Astrocyte (in vitro differentiated cells and primary cell): ENCODE data around the gene OR13C8. TPM values are rescaled to one million over a fixed set of nuclear protein-coding genes. Genes with fewer than 3 reads are reported as not detected.

Source experiments
- DNase-seq: peaks from one replicate; pipeline ENCODE4 v3.0.0-alpha.2; 2010; ENCODE audit warnings: low read depth
- FAIRE-seq: peaks from 2 replicates; lab custom pipeline; 2011; peaks lifted over from hg19 to GRCh38; lab: Jason Lieb, UNC
- H2AFZ ChIP-seq: 2 replicates; pipeline ENCODE4 v1.6.0; 2012; ENCODE audit warnings: low read depth, low read length, inconsistent platforms
- H3K27ac ChIP-seq: 2 replicates; pipeline ENCODE4 v1.5.1; 2011; ENCODE audit warnings: low read depth, low read length, inconsistent platforms
- H3K27me3 ChIP-seq: 2 replicates; pipeline ENCODE4 v1.6.0; 2011; ENCODE audit warnings: low read length, inconsistent platforms; ENCODE audit not compliant: insufficient read depth
- H3K36me3 ChIP-seq: 2 replicates; pipeline ENCODE4 v1.5.1; 2011; ENCODE audit warnings: low read length, inconsistent platforms; ENCODE audit not compliant: insufficient read depth
- H3K4me1 ChIP-seq: 2 replicates; pipeline ENCODE4 v1.5.1; 2011; ENCODE audit warnings: low read length, inconsistent platforms; ENCODE audit not compliant: insufficient read depth
- H3K4me2 ChIP-seq: 2 replicates; pipeline ENCODE4 v1.6.0; 2012; ENCODE audit warnings: low read length, inconsistent platforms
- H3K4me3 ChIP-seq: 2 replicates; pipeline ENCODE4 v1.5.1; 2011; ENCODE audit warnings: low read depth, mild to moderate bottlenecking, low read length, inconsistent platforms; ENCODE audit not compliant: insufficient read depth
- H3K79me2 ChIP-seq: 2 replicates; pipeline ENCODE4 v1.6.0; 2012; ENCODE audit warnings: mild to moderate bottlenecking, low read length, inconsistent platforms; ENCODE audit not compliant: insufficient read depth
- H3K9ac ChIP-seq: 2 replicates; pipeline ENCODE4 v1.6.0; 2012; ENCODE audit warnings: mild to moderate bottlenecking, low read length, inconsistent platforms
- H3K9me3 ChIP-seq: 2 replicates; pipeline ENCODE4 v1.5.1; 2012; ENCODE audit warnings: low read depth, mild to moderate bottlenecking, low read length, inconsistent platforms; ENCODE audit not compliant: insufficient read depth
- H4K20me1 ChIP-seq: 2 replicates; pipeline ENCODE4 v1.6.0; 2012; ENCODE audit warnings: low read length, inconsistent platforms; ENCODE audit not compliant: insufficient read depth
- H3K27ac Mint-ChIP-seq: one replicate; pipeline ENCODE4 v1.8.0; 2021; ENCODE audit warnings: mild to moderate bottlenecking, mixed read lengths; ENCODE audit not compliant: unreplicated experiment
- H3K27me3 Mint-ChIP-seq: one replicate; pipeline ENCODE4 v1.8.0; 2021; ENCODE audit warnings: low read depth, mixed read lengths; ENCODE audit not compliant: unreplicated experiment
- H3K36me3 Mint-ChIP-seq: one replicate; pipeline ENCODE4 v1.8.0; 2021; ENCODE audit warnings: low read depth, mixed read lengths; ENCODE audit not compliant: unreplicated experiment
- H3K4me1 Mint-ChIP-seq: one replicate; pipeline ENCODE4 v1.8.0; 2021; ENCODE audit warnings: low read depth, mixed read lengths; ENCODE audit not compliant: unreplicated experiment
- H3K4me3 Mint-ChIP-seq: one replicate; pipeline ENCODE4 v1.8.0; 2021; ENCODE audit warnings: mild to moderate bottlenecking, moderate library complexity, mixed read lengths; ENCODE audit not compliant: unreplicated experiment
- H3K9me3 Mint-ChIP-seq: one replicate; pipeline ENCODE4 v1.8.0; 2021; ENCODE audit warnings: mild to moderate bottlenecking, mixed read lengths; ENCODE audit not compliant: unreplicated experiment
- EZH2 ChIP-seq: IDR thresholded peaks from 2 replicates; pipeline ENCODE4 v1.6.1; 2012; ENCODE audit warnings: mild to moderate bottlenecking, low read length, inconsistent platforms; ENCODE audit not compliant: insufficient read depth
- total RNA-seq: library from RNA; stranded (reverse); gene quantifications from 2 replicates; pipeline ENCODE4 v1.2.1, GENCODE V29; 2021
- TF ChIP-seq, protein P1 (sequence below): IDR thresholded peaks from 2 replicates; pipeline ENCODE4 v1.5.1; 2011; ENCODE audit warnings: low read depth, mild to moderate bottlenecking, inconsistent platforms, low read length, moderate library complexity; ENCODE audit not compliant: insufficient read depth

OR13C8 gene
- total RNA-seq, 1 donor from 2014 or later: not detected

GRCh38 chr9:104575456-104575855, 6.5 kb downstream of the OR13C8 start:
- Histone ChIP-seq H3K4me2 (no peak overlapping the region), H2AFZ (no peak overlapping the region), H3K27me3 (no peaks in the 10 kb centered on the region), H3K27ac (no peak overlapping the region), H3K4me1 (no peaks in the 10 kb centered on the region), H3K9ac (no peak overlapping the region), H3K79me2 (no peaks in the 10 kb centered on the region), H3K36me3 (no peaks in the 10 kb centered on the region), H4K20me1 (no peaks in the 10 kb centered on the region), H3K4me3 (no peak overlapping the region), H3K9me3 (no peaks in the 10 kb centered on the region)
- DNase-seq: no peak
- no peak for TF ChIP-seq EZH2
- TF ChIP-seq, protein P1, sequence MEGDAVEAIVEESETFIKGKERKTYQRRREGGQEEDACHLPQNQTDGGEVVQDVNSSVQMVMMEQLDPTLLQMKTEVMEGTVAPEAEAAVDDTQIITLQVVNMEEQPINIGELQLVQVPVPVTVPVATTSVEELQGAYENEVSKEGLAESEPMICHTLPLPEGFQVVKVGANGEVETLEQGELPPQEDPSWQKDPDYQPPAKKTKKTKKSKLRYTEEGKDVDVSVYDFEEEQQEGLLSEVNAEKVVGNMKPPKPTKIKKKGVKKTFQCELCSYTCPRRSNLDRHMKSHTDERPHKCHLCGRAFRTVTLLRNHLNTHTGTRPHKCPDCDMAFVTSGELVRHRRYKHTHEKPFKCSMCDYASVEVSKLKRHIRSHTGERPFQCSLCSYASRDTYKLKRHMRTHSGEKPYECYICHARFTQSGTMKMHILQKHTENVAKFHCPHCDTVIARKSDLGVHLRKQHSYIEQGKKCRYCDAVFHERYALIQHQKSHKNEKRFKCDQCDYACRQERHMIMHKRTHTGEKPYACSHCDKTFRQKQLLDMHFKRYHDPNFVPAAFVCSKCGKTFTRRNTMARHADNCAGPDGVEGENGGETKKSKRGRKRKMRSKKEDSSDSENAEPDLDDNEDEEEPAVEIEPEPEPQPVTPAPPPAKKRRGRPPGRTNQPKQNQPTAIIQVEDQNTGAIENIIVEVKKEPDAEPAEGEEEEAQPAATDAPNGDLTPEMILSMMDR: no peak
- no peak overlapping the region for H3K4me3 Mint-ChIP-seq
- no peaks in the 10 kb centered on the region for H3K36me3 Mint-ChIP-seq
- FAIRE-seq: no peak
- no peaks in the 10 kb centered on the region for H3K4me1 Mint-ChIP-seq
- no peaks in the 10 kb centered on the region for H3K27me3 Mint-ChIP-seq
- H3K9me3 Mint-ChIP-seq: peaks cover 15% of the 10 kb centered on the region
- H3K27ac Mint-ChIP-seq: no peak overlapping the region

DNA sequence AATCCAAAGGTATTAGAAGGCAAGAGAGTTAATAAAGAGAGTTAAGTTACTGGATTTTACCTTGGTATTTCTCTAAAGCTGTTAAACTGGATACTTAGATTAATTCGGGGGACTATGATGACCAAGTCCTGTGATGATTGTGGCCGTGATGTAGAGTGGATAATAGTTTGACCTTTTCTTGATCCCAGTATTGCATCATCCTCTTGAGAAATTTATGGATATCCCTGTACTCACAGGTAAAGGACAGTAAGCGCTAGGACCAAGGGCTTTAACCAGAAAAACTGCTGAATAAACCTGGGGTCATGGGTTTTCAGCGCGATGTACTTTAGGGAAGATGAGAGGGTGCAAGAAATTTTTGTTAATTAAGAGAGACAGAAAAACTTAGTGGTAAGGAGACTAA, 8.3 kb downstream of the OR13C8 start:
- FAIRE-seq (no peak), DNase-seq (no peak)
- H3K79me2 ChIP-seq: no peaks in the 10 kb centered on the region
- H2AFZ ChIP-seq: no peak overlapping the region
- H3K4me1 ChIP-seq: no peaks in the 10 kb centered on the region
- H3K27me3 Mint-ChIP-seq: no peaks in the 10 kb centered on the region
- H3K27ac Mint-ChIP-seq: no peak overlapping the region
- H3K4me1 Mint-ChIP-seq: no peaks in the 10 kb centered on the region
- H3K4me3 Mint-ChIP-seq: no peak overlapping the region
- no peaks in the 10 kb centered on the region for H3K36me3 ChIP-seq
- no peak overlapping the region for H3K4me2 ChIP-seq
- H3K27ac ChIP-seq: no peak overlapping the region
- H3K4me3 ChIP-seq: no peak overlapping the region
- no peak for TF ChIP-seq EZH2
- TF ChIP-seq, protein P1: no peak
- no peaks in the 10 kb centered on the region for H3K27me3 ChIP-seq
- no peaks in the 10 kb centered on the region for H4K20me1 ChIP-seq
- H3K9me3 ChIP-seq: no peaks in the 10 kb centered on the region
- H3K36me3 Mint-ChIP-seq: no peaks in the 10 kb centered on the region
- H3K9ac ChIP-seq: no peak overlapping the region
- peaks cover 9% of the 10 kb centered on the region for H3K9me3 Mint-ChIP-seq

- Histone ChIP-seq H3K4me2 (no peak overlapping the region), H3K4me1 (no peaks in the 10 kb centered on the region), H3K79me2 (no peaks in the 10 kb centered on the region), H2AFZ (no peak overlapping the region), H3K36me3 (no peaks in the 10 kb centered on the region), H3K27me3 (no peaks in the 10 kb centered on the region), H4K20me1 (no peaks in the 10 kb centered on the region), H3K9me3 (no peaks in the 10 kb centered on the region), H3K27ac (no peak overlapping the region), H3K4me3 (no peak overlapping the region), H3K9ac (no peak overlapping the region)
- Mint-ChIP-seq H3K9me3 (no peaks in the 10 kb centered on the region), H3K4me3 (no peak overlapping the region), H3K27ac (no peak overlapping the region), H3K36me3 (no peaks in the 10 kb centered on the region), H3K4me1 (no peaks in the 10 kb centered on the region), H3K27me3 (no peaks in the 10 kb centered on the region)
- no peak for TF ChIP-seq EZH2
- TF ChIP-seq, protein P1: no peak
- FAIRE-seq (no peak), DNase-seq (no peak)
These were observed 11.6 kb downstream of the OR13C8 start for GRCh38 chr9:104580562-104580961.
